Endothelial cell of umbilical vein (primary cell): ENCODE results near the gene THEM4.

Experiments
- EZH2 ChIP-seq: IDR thresholded peaks from 2 replicates; pipeline ENCODE4 v1.6.1; 2012; ENCODE audit warnings: borderline replicate concordance, low read depth, mild to moderate bottlenecking, moderate library complexity, low read length, inconsistent platforms; ENCODE audit not compliant: severe bottlenecking
- FOS ChIP-seq: IDR thresholded peaks from 2 replicates; pipeline ENCODE4 v1.6.1; 2011; ENCODE audit warnings: mild to moderate bottlenecking, low read length, moderate library complexity, borderline replicate concordance; ENCODE audit not compliant: insufficient read depth
- GATA2 ChIP-seq: IDR thresholded peaks from 2 replicates; pipeline ENCODE4 v1.7.0; 2011; ENCODE audit warnings: low read depth, mild to moderate bottlenecking, moderate library complexity, mixed read lengths, low read length; ENCODE audit not compliant: insufficient read length, insufficient read depth
- JUN ChIP-seq: IDR thresholded peaks from 2 replicates; pipeline ENCODE4 v1.6.1; 2011; ENCODE audit warnings: borderline replicate concordance, low read depth; ENCODE audit not compliant: insufficient read length, insufficient read depth
- MYC ChIP-seq: IDR thresholded peaks from one replicate; pipeline ENCODE4 v1.6.1; 2011; ENCODE audit warnings: mild to moderate bottlenecking, low read depth, low read length
- POLR2A ChIP-seq: IDR thresholded peaks from 2 replicates; pipeline ENCODE4 v1.6.1; 2012; ENCODE audit warnings: low read depth, mild to moderate bottlenecking, control low read depth, low read length
- POLR2AphosphoS5 ChIP-seq: IDR thresholded peaks from 2 replicates; pipeline ENCODE4 v1.6.1; 2012; ENCODE audit warnings: low read depth, mild to moderate bottlenecking, control low read depth, low read length, moderate library complexity; ENCODE audit not compliant: insufficient read depth
- TF ChIP-seq, protein P1 (sequence below), 2 donors: IDR thresholded peaks; 1 replicate in 1 of 2; 2 replicates in 1 of 2; pipeline ENCODE4 v1.5.1; 2011; ENCODE audit warnings: low read length in 2 of 2, mild to moderate bottlenecking in 2 of 2, moderate library complexity in 2 of 2, control low read depth in 1 of 2, inconsistent platforms in 1 of 2, low read depth in 1 of 2; ENCODE audit not compliant: insufficient read depth in 1 of 2; ENCODE audit errors: extremely low read depth in 1 of 2
- TF ChIP-seq, protein P2 (sequence below): IDR thresholded peaks from 2 replicates; pipeline ENCODE4 v1.6.1; 2011; ENCODE audit not compliant: insufficient read depth, insufficient read length

DNA sequence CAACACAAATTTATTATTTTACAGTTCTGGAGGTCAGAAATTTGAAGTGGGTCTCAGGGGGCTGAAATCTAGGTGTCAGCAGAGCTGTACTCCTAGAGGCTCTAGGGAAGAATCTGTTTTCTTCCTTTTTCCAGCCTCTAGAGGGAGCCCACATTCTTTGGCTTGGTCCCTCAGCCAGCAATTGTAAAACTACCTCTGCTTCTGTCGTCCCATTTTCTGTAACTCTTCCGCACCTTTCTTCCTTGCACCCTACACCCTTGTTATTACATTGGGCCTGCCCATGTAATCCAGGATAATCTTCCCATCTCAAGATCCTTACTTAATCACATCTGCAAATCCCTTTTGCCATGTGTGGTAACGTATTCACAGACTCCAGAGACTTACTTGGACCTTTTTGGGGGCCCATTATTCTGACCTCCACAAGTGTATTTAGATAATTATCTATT lies 24.8 kb upstream of the THEM4 start:
- TF ChIP-seq POLR2A: no peak
- TF ChIP-seq, protein P1, sequence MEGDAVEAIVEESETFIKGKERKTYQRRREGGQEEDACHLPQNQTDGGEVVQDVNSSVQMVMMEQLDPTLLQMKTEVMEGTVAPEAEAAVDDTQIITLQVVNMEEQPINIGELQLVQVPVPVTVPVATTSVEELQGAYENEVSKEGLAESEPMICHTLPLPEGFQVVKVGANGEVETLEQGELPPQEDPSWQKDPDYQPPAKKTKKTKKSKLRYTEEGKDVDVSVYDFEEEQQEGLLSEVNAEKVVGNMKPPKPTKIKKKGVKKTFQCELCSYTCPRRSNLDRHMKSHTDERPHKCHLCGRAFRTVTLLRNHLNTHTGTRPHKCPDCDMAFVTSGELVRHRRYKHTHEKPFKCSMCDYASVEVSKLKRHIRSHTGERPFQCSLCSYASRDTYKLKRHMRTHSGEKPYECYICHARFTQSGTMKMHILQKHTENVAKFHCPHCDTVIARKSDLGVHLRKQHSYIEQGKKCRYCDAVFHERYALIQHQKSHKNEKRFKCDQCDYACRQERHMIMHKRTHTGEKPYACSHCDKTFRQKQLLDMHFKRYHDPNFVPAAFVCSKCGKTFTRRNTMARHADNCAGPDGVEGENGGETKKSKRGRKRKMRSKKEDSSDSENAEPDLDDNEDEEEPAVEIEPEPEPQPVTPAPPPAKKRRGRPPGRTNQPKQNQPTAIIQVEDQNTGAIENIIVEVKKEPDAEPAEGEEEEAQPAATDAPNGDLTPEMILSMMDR (IDR thresholded peaks at IDR 0.05; ENCODE audit: extremely low read depth in 1 of 2, insufficient read depth in 1 of 2, low read depth in 1 of 2, low read length in 2 of 2): peak; percentile 70 to 77
- TF ChIP-seq EZH2: no peak
- TF ChIP-seq, protein P2, sequence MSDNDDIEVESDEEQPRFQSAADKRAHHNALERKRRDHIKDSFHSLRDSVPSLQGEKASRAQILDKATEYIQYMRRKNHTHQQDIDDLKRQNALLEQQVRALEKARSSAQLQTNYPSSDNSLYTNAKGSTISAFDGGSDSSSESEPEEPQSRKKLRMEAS: no peak
- no peak for TF ChIP-seq POLR2AphosphoS5
- TF ChIP-seq JUN: no peak
- TF ChIP-seq MYC: no peak
- TF ChIP-seq GATA2: no peak
- no peak for TF ChIP-seq FOS
